Heart left ventricle (tissue), 16 donors: Measurements from ENCODE around the gene HSPA1L. TPM values are rescaled to one million over a fixed set of nuclear protein-coding genes. Genes with fewer than 3 reads are reported as not detected.
"Not testable (repeated sequence)": the region's sequence is repeated elsewhere in the genome, so short reads cannot be mapped to it uniquely, and the experiment has no call there.

Source experiments
- ATAC-seq, 4 donors: fragments of 200-7000 bp; cut with Tn5 transposase; one replicate each; pipeline ENCODE4 v1.9.1; 2020 to 2022; ENCODE audit warnings: moderate library complexity in 4 of 4, mild to moderate bottlenecking in 3 of 4, moderate number of reproducible peaks in 1 of 4
- DNase-seq, 5 donors: peaks; one replicate each; pipeline ENCODE4 v3.0.0-alpha.2; 2020
- H3K27ac ChIP-seq, 12 donors: fragments of 200-600 bp; sonication (generic) in 4 of 12; one replicate each; pipeline versions ENCODE4 v1.5.0 to v1.8.0; 2016 to 2022; ENCODE audit warnings: mild to moderate bottlenecking in 2 of 12
- H3K27me3 ChIP-seq, 9 donors: fragments of 200-600 bp; sonication (generic) in 2 of 9; one replicate each; pipeline versions ENCODE4 v1.5.1 to v1.8.0; 2016 to 2022; ENCODE audit warnings: mild to moderate bottlenecking in 3 of 9
- H3K36me3 ChIP-seq, 9 donors: fragments of 200-600 bp; sonication (generic) in 2 of 9; one replicate each; pipeline versions ENCODE4 v1.5.0 to v1.8.0; 2018 to 2022; ENCODE audit warnings: mild to moderate bottlenecking in 2 of 9
- H3K4me1 ChIP-seq, 12 donors: fragments of 200-600 bp; sonication (generic) in 4 of 12; one replicate each; pipeline versions ENCODE4 v1.5.0 to v1.8.0; 2016 to 2022; ENCODE audit warnings: mild to moderate bottlenecking in 3 of 12
- H3K4me3 ChIP-seq, 12 donors: fragments of 200-600 bp; sonication (generic) in 4 of 12; one replicate each; pipeline versions ENCODE4 v1.5.0 to v1.8.0; 2017 to 2022; ENCODE audit warnings: mild to moderate bottlenecking in 9 of 12, moderate library complexity in 4 of 12
- H3K9me3 ChIP-seq, 12 donors: fragments of 200-600 bp; sonication (generic) in 4 of 12; one replicate each; pipeline versions ENCODE4 v1.5.0 to v1.8.0; 2016 to 2022; ENCODE audit warnings: mild to moderate bottlenecking in 1 of 12
- POLR2A ChIP-seq, 2 donors: fragments of 450-650 bp; IDR thresholded peaks; one replicate each; pipeline ENCODE4 v1.6.1; 2017; ENCODE audit warnings: antibody characterized with exemption in 2 of 2, mild to moderate bottlenecking in 2 of 2, moderate library complexity in 2 of 2
- WGBS, 4 donors: extraction: QIAGEN DNeasy Blood & Tissue Kit in 2 of 4; methylation state at CpG; one replicate each; pipeline versions ENCODE4 v1.1.5 to v1.1.7; 2013 to 2018; 5-methylcytosine and 5-hydroxymethylcytosine counted together
- intact Hi-C, 10 donors: fragments of 100-400 bp; cut with DNase I; formaldehyde crosslinking; loops; one replicate each; pipeline versions ENCODE4 v1.11.1 to v1.14.2; 2022
- long read RNA-seq, 3 donors: library from polyadenylated mRNA; unstranded; transcript quantifications; one replicate each; pipeline ENCODE4 v2.0.0, GENCODE V29; 2020 to 2021
- polyA plus RNA-seq, 2 donors: library from polyadenylated mRNA; stranded (reverse); fragments of 200-250 nt; gene quantifications; one replicate each; pipeline ENCODE4 v1.2.3, GENCODE V29; 2013
- total RNA-seq, 9 donors: library from RNA; depleted of rRNA in 2 of 9; stranded (reverse); fragments of >200 nt in 2 of 9; fragmentation: NEBNext Ultra II Directional in 3 of 9; extraction: Animal tissue kit (Norgen Biotek cat#: 25700) in 3 of 9; gene quantifications; one replicate each; pipeline versions ENCODE4 v1.1.0 to v1.2.4, GENCODE V29; 2016 to 2023
- TF ChIP-seq, protein P1 (sequence below), 12 donors: fragments of 200-600 bp; sonication (generic) in 4 of 12; IDR thresholded peaks; one replicate each; pipeline versions ENCODE4 v1.5.0 to v1.8.0; 2018 to 2022; ENCODE audit warnings: antibody characterized with exemption in 12 of 12, mild to moderate bottlenecking in 5 of 12
- donor health status: ischemic (EF 13 %, LVEDD 7.1; RV severe dilation, severe dysfunction).
- donor health status: healthy with polysubstance abuse.
- donor health status: DM: no; HTN: yes; CAD: no.
- donor health status: DM: no; HTN: no; CAD: no.
- donor health status: ischemic (EF 25% LVEDD 6.9; RV normal size, moderate dysfunction).
- donor health status: ischemic (EF 25% LVEDD 5.7; RV mildly dilated, moderate dysfunction).
- donor health status: healthy.
- donor health status: DM: yes; HTN: yes; CAD: no.
- donor health status: ischemic (EF 35%, LVEDD 5.7; RV mildly dilated, moderate dysfunction).
- donor health status: nonischemic (EF 11% LVEDD 7.7; RV severe dilation, severe dysfunction).
- donor health status: DM: yes; HTN: yes; CAD: no.
- donor health status: PGD.
- donor health status: ischemic (EF 29% LVEDD 5.4; RV normal size, mild dysfunction).
- donor health status: nonischemic (EF 23%, LVEDD 6.1; RV moderate dilation, normal function).

Gene HSPA1L
- total RNA-seq (1 to 10 TPM; 1.3 to 3.6 (median 1.8) TPM), polyA plus RNA-seq (1 to 10 TPM in 1 of 2 donors, under 1 TPM in 1; 0.95 to 1.9 TPM)
- long read RNA-seq, donor 1, partial matches to known transcripts: 0 of 1 reads
- long read RNA-seq, donor 1, other reads (novel, unspliced or antisense): 0 of 1 reads
- long read RNA-seq, donor 2, partial matches to known transcripts: 0 of 3 reads
- long read RNA-seq, donor 2, other reads (novel, unspliced or antisense): 3 of 3 reads
- long read RNA-seq, donor 3, partial matches to known transcripts: 0 of 1 reads
- long read RNA-seq, donor 3, other reads (novel, unspliced or antisense): 0 of 1 reads

DNA sequence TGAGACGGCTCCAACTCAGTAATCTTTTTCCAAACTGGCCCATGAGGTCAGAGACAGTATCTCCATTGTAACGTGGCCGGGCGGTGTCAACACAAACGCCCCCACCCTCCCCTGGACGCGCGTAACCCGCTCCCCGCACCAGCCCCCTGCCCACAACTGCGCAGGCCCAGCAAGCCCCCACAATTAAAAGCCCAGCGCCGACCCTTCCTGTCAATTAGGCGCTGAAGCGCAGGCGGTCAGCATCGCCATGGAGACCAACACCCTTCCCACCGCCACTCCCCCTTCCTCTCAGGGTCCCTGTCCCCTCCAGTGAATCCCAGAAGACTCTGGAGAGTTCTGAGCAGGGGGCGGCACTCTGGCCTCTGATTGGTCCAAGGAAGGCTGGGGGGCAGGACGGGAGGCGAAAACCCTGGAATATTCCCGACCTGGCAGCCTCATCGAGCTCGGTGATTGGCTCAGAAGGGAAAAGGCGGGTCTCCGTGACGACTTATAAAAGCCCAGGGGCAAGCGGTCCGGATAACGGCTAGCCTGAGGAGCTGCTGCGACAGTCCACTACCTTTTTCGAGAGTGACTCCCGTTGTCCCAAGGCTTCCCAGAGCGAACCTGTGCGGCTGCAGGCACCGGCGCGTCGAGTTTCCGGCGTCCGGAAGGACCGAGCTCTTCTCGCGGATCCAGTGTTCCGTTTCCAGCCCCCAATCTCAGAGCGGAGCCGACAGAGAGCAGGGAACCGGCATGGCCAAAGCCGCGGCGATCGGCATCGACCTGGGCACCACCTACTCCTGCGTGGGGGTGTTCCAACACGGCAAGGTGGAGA lies at the start of gene HSPA1L, which contains the start of gene HSPA1A:
Gene HSPA1L, minus strand, starts transcription at position 259 of the 814 bp plus-strand sequence. CDS start 3,311 bp downstream, outside the sequence.
Gene HSPA1A, plus strand, starts transcription at position 519 of the 814 bp plus-strand sequence. Its CDS starts 214 bp downstream, at position 733.
- Histone ChIP-seq H3K4me3 (peak within 1 kb of the TSS; percentile 25 to 76 (median 66)), H3K4me1 (peaks cover 0 to 45% (median 32%) of the 10 kb centered on the region in 12 donors), H3K36me3 (peaks cover 0 to 3% (median 0%) of the 10 kb centered on the region in 9 donors), H3K27me3 (no peaks in the 10 kb centered on the region), H3K9me3 (no peaks in the 10 kb centered on the region), H3K27ac (peak within 1 kb of the TSS; percentile 91 to 100 (median 99))
- WGBS, 4 donors: 0 to 1% (median 0%) methylated on average over 10 to 56 of the region's 56 CpGs
- TF ChIP-seq, protein P1, sequence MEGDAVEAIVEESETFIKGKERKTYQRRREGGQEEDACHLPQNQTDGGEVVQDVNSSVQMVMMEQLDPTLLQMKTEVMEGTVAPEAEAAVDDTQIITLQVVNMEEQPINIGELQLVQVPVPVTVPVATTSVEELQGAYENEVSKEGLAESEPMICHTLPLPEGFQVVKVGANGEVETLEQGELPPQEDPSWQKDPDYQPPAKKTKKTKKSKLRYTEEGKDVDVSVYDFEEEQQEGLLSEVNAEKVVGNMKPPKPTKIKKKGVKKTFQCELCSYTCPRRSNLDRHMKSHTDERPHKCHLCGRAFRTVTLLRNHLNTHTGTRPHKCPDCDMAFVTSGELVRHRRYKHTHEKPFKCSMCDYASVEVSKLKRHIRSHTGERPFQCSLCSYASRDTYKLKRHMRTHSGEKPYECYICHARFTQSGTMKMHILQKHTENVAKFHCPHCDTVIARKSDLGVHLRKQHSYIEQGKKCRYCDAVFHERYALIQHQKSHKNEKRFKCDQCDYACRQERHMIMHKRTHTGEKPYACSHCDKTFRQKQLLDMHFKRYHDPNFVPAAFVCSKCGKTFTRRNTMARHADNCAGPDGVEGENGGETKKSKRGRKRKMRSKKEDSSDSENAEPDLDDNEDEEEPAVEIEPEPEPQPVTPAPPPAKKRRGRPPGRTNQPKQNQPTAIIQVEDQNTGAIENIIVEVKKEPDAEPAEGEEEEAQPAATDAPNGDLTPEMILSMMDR (IDR thresholded peaks at IDR 0.05): no peak
- peak; percentile 99 to 100 for TF ChIP-seq POLR2A (IDR thresholded peaks at IDR 0.05)
- intact Hi-C loops: no loop called here
- DNase-seq (peak; percentile 96 to 98 (median 98)), ATAC-seq (peak; percentile 87 to 91 (median 90))

- TF ChIP-seq, protein P1 (IDR thresholded peaks at IDR 0.05): no peak
- no peak for TF ChIP-seq POLR2A (IDR thresholded peaks at IDR 0.05)
Measured at GRCh38 chr6:31864818-31865204, 49.7 kb upstream of the HSPA1L start.

DNA sequence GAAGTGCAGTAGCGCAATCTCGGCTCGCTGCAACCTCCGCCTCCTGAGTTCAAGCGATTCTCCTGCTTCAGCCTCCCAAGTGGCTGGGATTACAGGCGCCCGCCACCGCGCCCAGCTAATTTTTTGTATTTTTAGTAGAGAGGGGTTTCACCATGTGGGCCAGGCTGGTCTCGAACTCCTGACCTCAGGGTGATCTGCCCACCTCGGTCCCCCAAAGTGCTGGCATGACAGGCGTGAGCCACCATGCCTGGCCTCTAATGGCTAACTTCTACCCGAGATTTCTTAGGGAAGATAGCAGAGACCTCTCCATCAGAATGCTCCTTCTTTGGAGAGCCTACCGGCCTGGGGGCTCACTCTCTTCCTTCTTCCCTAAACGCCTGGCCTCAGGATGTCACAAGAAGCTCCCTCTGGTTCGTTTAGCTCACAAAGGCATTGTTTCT lies 49.1 kb upstream of the HSPA1L start:
- peaks cover 0 to 22% (median 16%) of the 10 kb centered on the region in 9 donors for H3K36me3 ChIP-seq
- intact Hi-C loops: loop anchor here in 1 of 10 donors (10.0 kb wide), 1 partner anchor 179 kb away; the partner anchor contains the start of gene LY6G5C
- not testable (repeated sequence) for ATAC-seq, H3K9me3 ChIP-seq, DNase-seq, H3K27me3 ChIP-seq
- peak overlapping the region in 11 of 12 donors; percentile 38 to 90 (median 64) for H3K27ac ChIP-seq
- peak overlapping the region; percentile 13 to 91 (median 68) for H3K4me3 ChIP-seq
- TF ChIP-seq, protein P1 (IDR thresholded peaks at IDR 0.05): peak in 1 of 12 donors; percentile 1
- peaks cover 0 to 24% (median 16%) of the 10 kb centered on the region in 12 donors for H3K4me1 ChIP-seq
- 15 to 18% (median 15%) methylated on average over 15 to 16 of the region's 16 CpGs for WGBS, 4 donors

More at GRCh38 chr6:31864818-31865204, 49.7 kb upstream of the HSPA1L start:
- WGBS, 4 donors: 86 to 91% (median 88%) methylated on average over 8 of the region's 8 CpGs
- ATAC-seq: no peak
- H3K36me3 ChIP-seq: peaks cover 0 to 16% (median 10%) of the 10 kb centered on the region in 9 donors
- no peaks in the 10 kb centered on the region for H3K27me3 ChIP-seq
- H3K27ac ChIP-seq: no peak overlapping the region
- no peaks in the 10 kb centered on the region for H3K9me3 ChIP-seq
- peaks cover 0 to 24% (median 16%) of the 10 kb centered on the region in 12 donors for H3K4me1 ChIP-seq
- no peak overlapping the region for H3K4me3 ChIP-seq
- DNase-seq: no peak
- intact Hi-C loops: loop anchor here in 1 of 10 donors (10.0 kb wide), 1 partner anchor 180 kb away; the partner anchor contains the start of gene LY6G5C
